ENCODE measurements around the gene DPH3. TPM values are rescaled to one million over a fixed set of nuclear protein-coding genes. Genes with fewer than 3 reads are reported as not detected.

The DPH3 gene
- total RNA-seq, 2 experiments from 2014 or later, result 10.5 to 12.8 TPM

- no peak for TF ChIP-seq CTCF (IDR thresholded peaks at IDR 0.05)
- H3K9me3 Mint-ChIP-seq, result no peaks in the 10 kb centered on the region
- ChIA-PET CTCF (interaction anchor here (1.1 to 6.4 kb wide), 5 partner anchors 10 to 210 kb away, joined by 3 to 56 read pairs (median 5); no protein-coding TSS in a partner anchor), POLR2A (interaction anchor here (0.8 to 11.0 kb wide), 17 partner anchors 8 to 541 kb away, joined by 3 to 268 read pairs (median 7); partner anchors contain the start of genes DPH3 and OXNAD1)
- H3K4me3 Mint-ChIP-seq, result peak overlapping the region; percentile 91
- peaks cover 97% of the 10 kb centered on the region for H3K4me1 Mint-ChIP-seq (ENCODE audit: low read depth)
- peak; percentile 4 for ATAC-seq (ENCODE audit: poor library complexity)
- peaks cover 73% of the 10 kb centered on the region for H3K4me1 ChIP-seq (ENCODE audit: insufficient read depth, low read length)
- peak overlapping the region; percentile 33 for H3K4me3 ChIP-seq (ENCODE audit: low read length)
- peaks cover 97% of the 10 kb centered on the region for H3K36me3 Mint-ChIP-seq (ENCODE audit: low read depth)
- H3K9me3 ChIP-seq (ENCODE audit: control insufficient read depth in 1 of 2, insufficient read depth in 1 of 2, low read length in 2 of 2), result no peaks in the 10 kb centered on the region
- intact Hi-C loops (cut with DNase I, micrococcal nuclease), result loop anchor here (1.0 to 5.0 kb wide), 6 partner anchors 8 to 211 kb away; partner anchors contain the start of gene RFTN1 (in 1 of the 2)
- peak overlapping the region; percentile 63 to 81 for H3K27ac ChIP-seq (ENCODE audit: low read depth in 1 of 2, low read length in 2 of 2)
- no peaks in the 10 kb centered on the region for H3K27me3 ChIP-seq (ENCODE audit: control insufficient read depth in 1 of 2, insufficient read depth in 2 of 2, low read length in 2 of 2)
- no peaks in the 10 kb centered on the region for H3K27me3 Mint-ChIP-seq
- H3K36me3 ChIP-seq (ENCODE audit: insufficient read depth, low read length), result peaks cover 75% of the 10 kb centered on the region
- H3K27ac Mint-ChIP-seq, result peak overlapping the region; percentile 96
- DNase-seq, result peak in 5 of 14 experiments; percentile 45 to 67 (median 50)
These were observed 36.8 kb upstream of the DPH3 start for GRCh38 chr3:16301507-16301906.

- ATAC-seq (ENCODE audit: poor library complexity) (peak; percentile 73), DNase-seq (peak; percentile 43 to 90 (median 52))
- Histone ChIP-seq H3K27ac (ENCODE audit: low read depth in 1 of 2, low read length in 2 of 2) (peak overlapping the region; percentile 63 to 81), H3K4me1 (ENCODE audit: insufficient read depth, low read length) (peaks cover 71% of the 10 kb centered on the region), H3K9me3 (ENCODE audit: control insufficient read depth in 1 of 2, insufficient read depth in 1 of 2, low read length in 2 of 2) (no peaks in the 10 kb centered on the region), H3K27me3 (ENCODE audit: control insufficient read depth in 1 of 2, insufficient read depth in 2 of 2, low read length in 2 of 2) (no peaks in the 10 kb centered on the region), H3K4me3 (ENCODE audit: low read length) (peak overlapping the region; percentile 33), H3K36me3 (ENCODE audit: insufficient read depth, low read length) (peaks cover 77% of the 10 kb centered on the region)
- intact Hi-C loops (cut with DNase I, micrococcal nuclease), result loop anchor here (1.0 to 5.0 kb wide), 6 partner anchors 8 to 212 kb away; partner anchors contain the start of gene RFTN1 (in 1 of the 2)
- H3K27ac Mint-ChIP-seq, result peak overlapping the region; percentile 96
- H3K9me3 Mint-ChIP-seq, result no peaks in the 10 kb centered on the region
- CTCF ChIA-PET, result interaction anchor here (0.7 to 6.4 kb wide), 8 partner anchors 9 to 250 kb away, joined by 3 to 56 read pairs (median 4); no protein-coding TSS in a partner anchor
- TF ChIP-seq CTCF (IDR thresholded peaks at IDR 0.05), result no peak
- H3K36me3 Mint-ChIP-seq (ENCODE audit: low read depth), result peaks cover 97% of the 10 kb centered on the region
- H3K4me1 Mint-ChIP-seq (ENCODE audit: low read depth), result peaks cover 97% of the 10 kb centered on the region
- H3K4me3 Mint-ChIP-seq, result peak overlapping the region; percentile 91
- POLR2A ChIA-PET, result interaction anchor here (0.8 to 11.0 kb wide), 17 partner anchors 9 to 699 kb away, joined by 3 to 268 read pairs (median 7); partner anchors contain the start of genes BTD, DPH3, HACL1 and OXNAD1
- H3K27me3 Mint-ChIP-seq, result no peaks in the 10 kb centered on the region
These were observed 36.2 kb upstream of the DPH3 start for GRCh38 chr3:16300881-16301359.

- peaks cover 70% of the 10 kb centered on the region for H3K4me1 ChIP-seq (ENCODE audit: insufficient read depth, low read length)
- H3K9me3 Mint-ChIP-seq, result no peaks in the 10 kb centered on the region
- no peaks in the 10 kb centered on the region for H3K27me3 Mint-ChIP-seq
- CTCF ChIA-PET, result interaction anchor here (0.7 to 6.4 kb wide), 7 partner anchors 9 to 250 kb away, joined by 3 to 56 read pairs (median 4); no protein-coding TSS in a partner anchor
- peak overlapping the region; percentile 63 to 81 for H3K27ac ChIP-seq (ENCODE audit: low read depth in 1 of 2, low read length in 2 of 2)
- H3K9me3 ChIP-seq (ENCODE audit: control insufficient read depth in 1 of 2, insufficient read depth in 1 of 2, low read length in 2 of 2), result no peaks in the 10 kb centered on the region
- H3K27ac Mint-ChIP-seq, result peak overlapping the region; percentile 96
- H3K27me3 ChIP-seq (ENCODE audit: control insufficient read depth in 1 of 2, insufficient read depth in 2 of 2, low read length in 2 of 2), result no peaks in the 10 kb centered on the region
- no peak for TF ChIP-seq CTCF (IDR thresholded peaks at IDR 0.05)
- H3K36me3 ChIP-seq (ENCODE audit: insufficient read depth, low read length), result peaks cover 77% of the 10 kb centered on the region
- DNase-seq (peak in 3 of 14 experiments; percentile 51 to 60 (median 51)), ATAC-seq (ENCODE audit: poor library complexity) (peak; percentile 22)
- peaks cover 97% of the 10 kb centered on the region for H3K36me3 Mint-ChIP-seq (ENCODE audit: low read depth)
- peaks cover 97% of the 10 kb centered on the region for H3K4me1 Mint-ChIP-seq (ENCODE audit: low read depth)
- intact Hi-C loops (cut with DNase I, micrococcal nuclease), result loop anchor here (2.0 to 5.0 kb wide), 4 partner anchors 14 to 212 kb away; partner anchors contain the start of gene RFTN1 (in 1 of the 2)
- POLR2A ChIA-PET, result interaction anchor here (1.0 to 11.0 kb wide), 12 partner anchors 8 to 699 kb away, joined by 3 to 268 read pairs (median 10); partner anchors contain the start of genes BTD, DPH3, HACL1 and OXNAD1
- peak overlapping the region; percentile 91 for H3K4me3 Mint-ChIP-seq
- peak overlapping the region; percentile 33 for H3K4me3 ChIP-seq (ENCODE audit: low read length)
These were observed 35.6 kb upstream of the DPH3 start for GRCh38 chr3:16300307-16300706.
